Stimulated activated CD8-positive, alpha-beta memory T cell treated with anti-CD3 and anti-CD28 coated beads, Interleukin-12 subunit alpha, Interleukin-12 subunit beta, amount 100 ng/mL, for 24 hours (primary cell): ENCODE results near the gene ASPM.

ENCODE experiments used
- DNase-seq: peaks from one replicate; pipeline ENCODE4 v3.0.0-alpha.2; 2020; ENCODE audit errors: extremely low read depth

ASPM gene, protein sequence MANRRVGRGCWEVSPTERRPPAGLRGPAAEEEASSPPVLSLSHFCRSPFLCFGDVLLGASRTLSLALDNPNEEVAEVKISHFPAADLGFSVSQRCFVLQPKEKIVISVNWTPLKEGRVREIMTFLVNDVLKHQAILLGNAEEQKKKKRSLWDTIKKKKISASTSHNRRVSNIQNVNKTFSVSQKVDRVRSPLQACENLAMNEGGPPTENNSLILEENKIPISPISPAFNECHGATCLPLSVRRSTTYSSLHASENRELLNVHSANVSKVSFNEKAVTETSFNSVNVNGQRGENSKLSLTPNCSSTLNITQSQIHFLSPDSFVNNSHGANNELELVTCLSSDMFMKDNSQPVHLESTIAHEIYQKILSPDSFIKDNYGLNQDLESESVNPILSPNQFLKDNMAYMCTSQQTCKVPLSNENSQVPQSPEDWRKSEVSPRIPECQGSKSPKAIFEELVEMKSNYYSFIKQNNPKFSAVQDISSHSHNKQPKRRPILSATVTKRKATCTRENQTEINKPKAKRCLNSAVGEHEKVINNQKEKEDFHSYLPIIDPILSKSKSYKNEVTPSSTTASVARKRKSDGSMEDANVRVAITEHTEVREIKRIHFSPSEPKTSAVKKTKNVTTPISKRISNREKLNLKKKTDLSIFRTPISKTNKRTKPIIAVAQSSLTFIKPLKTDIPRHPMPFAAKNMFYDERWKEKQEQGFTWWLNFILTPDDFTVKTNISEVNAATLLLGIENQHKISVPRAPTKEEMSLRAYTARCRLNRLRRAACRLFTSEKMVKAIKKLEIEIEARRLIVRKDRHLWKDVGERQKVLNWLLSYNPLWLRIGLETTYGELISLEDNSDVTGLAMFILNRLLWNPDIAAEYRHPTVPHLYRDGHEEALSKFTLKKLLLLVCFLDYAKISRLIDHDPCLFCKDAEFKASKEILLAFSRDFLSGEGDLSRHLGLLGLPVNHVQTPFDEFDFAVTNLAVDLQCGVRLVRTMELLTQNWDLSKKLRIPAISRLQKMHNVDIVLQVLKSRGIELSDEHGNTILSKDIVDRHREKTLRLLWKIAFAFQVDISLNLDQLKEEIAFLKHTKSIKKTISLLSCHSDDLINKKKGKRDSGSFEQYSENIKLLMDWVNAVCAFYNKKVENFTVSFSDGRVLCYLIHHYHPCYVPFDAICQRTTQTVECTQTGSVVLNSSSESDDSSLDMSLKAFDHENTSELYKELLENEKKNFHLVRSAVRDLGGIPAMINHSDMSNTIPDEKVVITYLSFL (N-terminal part only)

DNA sequence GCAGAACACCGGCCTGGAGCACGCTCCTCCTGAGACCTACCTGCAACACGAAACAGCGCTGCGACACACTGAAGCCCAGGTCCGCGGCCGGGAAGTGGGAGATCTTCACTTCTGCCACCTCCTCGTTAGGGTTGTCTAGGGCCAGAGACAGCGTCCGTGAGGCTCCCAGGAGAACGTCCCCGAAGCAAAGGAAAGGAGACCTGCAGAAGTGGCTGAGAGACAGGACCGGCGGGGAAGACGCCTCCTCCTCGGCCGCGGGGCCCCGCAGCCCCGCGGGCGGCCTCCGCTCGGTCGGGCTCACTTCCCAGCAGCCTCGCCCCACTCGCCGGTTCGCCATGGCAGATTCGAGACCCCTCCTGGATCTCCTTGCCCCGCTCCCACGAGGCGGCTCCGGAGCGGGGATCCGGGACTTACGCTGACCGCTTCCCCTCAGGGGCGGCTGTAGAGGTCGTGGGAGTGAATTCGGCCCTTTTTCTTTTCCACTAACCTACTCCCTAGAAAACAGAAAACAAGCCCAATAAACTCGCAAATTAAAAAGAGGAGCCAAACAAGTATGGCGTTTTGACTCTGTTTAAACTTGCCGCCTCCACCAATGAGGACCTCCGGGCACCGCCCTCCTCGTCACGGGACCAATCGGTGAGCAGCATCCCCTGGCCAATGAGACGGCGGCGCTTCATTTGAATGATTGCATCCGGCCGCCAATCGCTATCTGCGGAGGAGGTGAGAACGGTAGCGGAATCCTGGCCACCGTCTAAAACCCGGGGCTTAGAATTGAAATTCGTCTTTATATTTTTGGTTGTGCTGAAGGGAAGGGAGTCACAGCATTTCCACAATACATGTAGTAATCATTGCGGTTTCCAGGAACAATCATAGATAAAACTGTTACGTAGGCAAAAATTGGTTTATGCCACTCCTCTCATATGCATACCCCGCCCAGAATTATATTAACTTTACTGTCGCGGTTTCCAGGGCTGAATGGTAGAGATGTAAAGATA lies at the start of gene ASPM:
Gene ASPM (minus strand): TSS at position 569 of the 995 bp plus-strand sequence. CDS start 232 bp downstream, at position 337.
- peak; percentile 85 for DNase-seq

DNA sequence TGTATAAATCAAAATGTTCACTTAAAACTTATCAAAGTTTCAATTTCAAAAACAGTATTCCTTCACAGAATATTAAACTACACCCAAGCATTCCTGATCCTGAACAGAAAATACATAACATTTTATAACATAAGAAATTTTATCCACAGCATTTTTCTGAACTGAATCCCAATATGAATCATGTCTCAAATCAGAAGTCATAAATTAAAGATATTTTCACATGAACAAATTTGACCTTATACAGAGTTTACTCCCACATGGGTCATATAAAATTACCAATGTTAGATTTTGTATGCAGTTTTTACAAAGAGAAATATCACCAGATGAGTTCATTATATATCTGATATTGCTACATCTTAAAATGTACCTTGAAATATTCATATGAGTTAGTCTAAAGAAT lies 48.6 kb upstream of the ASPM start:
- no peak for DNase-seq

DNA sequence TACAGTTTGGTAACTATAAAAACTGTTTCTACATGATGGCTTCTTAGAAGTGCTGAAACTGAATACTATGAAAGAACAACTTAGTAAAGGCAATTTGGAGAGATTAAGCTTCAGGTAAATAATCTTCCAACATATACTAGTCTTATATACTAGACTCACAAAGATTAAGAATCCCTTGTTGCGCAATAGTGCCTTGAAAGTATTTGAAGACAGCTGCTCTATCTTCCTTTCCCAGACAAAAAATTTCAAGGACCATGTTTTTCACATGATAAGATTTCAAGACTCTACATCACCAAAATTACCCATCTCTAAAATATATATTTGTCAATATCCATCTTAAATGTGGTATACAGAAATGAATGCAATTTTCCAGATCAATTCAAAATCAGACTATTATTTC lies 37.7 kb upstream of the ASPM start:
- DNase-seq, result no peak

GRCh38 chr1:197183195-197183748 lies 36.8 kb upstream of the ASPM start:
- no peak for DNase-seq

GRCh38 chr1:197182716-197183115 lies 36.2 kb upstream of the ASPM start:
- DNase-seq, result no peak

DNA sequence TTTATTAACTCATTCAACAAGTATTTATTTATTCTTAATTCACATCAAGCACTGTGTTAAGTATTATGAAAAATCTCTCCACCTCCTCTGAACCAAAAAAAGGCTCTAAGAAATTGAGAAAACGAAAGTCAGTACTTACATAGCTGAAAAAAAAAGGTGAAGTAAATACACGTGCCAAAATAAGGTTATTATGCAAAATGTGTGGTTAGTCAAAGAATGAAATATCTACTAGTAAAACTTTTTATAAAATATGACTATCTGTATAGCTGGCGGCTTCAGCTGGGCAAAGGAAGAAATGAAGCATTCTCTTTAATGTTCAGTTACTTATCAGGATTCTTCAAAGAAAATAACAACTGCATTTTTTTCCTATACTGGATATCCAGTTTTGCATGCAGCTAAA lies 35.5 kb upstream of the ASPM start:
- DNase-seq, result no peak

GRCh38 chr1:197180252-197180878 lies 33.9 kb upstream of the ASPM start:
- no peak for DNase-seq

DNA sequence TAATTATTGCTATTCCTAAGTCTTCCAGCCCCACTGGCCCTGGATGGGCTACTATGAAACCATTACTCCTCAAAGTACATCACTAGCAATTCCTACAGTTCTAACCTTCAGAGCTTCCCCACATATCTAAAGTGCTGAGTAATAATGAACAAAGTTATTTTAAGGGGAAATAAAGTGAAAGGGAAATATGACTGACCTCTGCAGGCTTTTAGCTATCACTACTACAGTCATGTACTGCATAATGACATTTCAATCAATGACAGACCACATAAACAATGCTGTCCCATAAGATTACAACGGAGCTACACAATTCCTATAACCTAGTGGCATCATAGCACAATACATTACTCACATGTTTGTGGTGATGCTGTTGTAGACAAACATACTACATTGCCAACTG lies 32.5 kb upstream of the ASPM start:
- no peak for DNase-seq

DNA sequence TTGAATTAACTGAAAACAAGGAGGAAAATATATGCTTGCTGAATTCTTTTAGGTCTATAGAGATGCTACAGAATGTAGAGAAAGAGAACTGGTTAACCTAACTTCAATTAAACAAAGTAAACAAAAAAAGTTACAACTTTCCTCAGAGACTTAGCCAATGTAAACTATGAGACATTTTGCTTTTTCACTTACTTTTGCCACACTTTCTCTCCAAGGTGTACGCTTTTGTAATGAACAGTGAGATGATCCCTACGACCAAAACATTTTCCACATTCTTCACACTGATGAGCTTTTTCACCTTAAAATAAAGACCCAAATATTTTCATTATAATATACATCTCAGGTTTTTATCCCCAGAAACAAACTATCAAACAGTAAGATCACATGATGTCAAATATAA lies 28.3 kb upstream of the ASPM start:
- DNase-seq, result no peak

DNA sequence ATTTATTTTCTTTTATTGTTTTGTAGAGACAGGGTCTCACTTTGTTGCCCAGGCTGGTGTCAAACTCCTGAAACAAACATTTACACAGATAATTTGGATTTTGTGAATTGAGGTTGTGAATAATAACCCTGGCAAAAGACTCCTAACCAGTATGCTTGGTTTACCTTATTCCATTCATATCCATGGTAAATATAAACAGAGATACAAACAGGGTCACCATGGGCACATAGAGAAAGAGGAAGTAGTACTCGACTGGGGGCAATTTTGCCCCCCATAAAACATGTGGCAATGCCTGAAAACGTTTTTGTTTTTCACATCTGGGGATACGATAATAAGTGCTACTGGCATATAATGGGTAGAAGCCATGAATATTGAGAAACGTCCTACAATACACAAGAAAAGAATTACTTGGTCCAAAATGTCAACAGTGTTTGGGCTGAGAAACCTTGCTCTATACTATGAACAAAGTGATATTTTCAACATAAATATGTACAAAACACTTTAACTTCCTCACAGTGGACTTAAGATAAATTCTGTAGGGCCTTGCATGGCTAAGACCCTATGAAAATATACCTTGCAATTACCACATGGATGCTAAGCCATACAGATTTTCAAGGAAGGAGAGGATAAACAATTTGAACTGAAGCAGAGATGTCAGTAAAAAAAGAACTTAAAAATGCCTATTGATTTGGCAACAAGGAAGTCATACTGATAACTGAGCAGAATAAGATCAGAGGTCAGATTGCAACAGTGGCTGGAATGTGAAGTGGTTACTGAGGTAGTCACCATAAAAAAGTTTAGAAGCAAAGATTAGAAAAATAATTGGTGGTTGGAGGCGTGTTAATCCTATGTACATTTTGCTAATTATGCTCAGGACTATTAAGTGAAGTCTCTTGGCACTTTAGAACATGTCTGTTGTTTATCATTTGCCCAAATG lies 27.4 kb upstream of the ASPM start:
- DNase-seq, result no peak

- DNase-seq, result no peak
Measured at GRCh38 chr1:197171531-197171930, 25.1 kb upstream of the ASPM start.

GRCh38 chr1:197170538-197170937 lies 24.1 kb upstream of the ASPM start:
- no peak for DNase-seq

DNA sequence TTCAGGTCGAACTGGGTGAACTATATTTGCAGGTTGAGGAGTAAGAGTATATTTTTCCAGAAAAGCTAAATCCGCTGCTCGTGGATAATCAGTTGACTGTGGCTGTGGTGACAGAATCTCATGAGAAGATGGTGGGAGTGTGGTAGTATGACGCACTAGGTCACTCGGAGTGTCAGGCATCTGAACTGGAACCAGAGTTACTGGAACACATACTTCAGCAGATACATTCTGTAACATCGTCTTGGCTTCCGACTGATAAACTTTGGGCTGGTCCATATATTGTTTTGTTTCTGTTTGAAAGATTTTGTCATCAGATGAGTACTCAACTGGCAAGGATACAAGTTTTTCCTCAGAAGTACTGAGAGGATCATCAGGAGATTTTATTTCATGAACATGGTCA lies 13.0 kb upstream of the ASPM start:
- no peak for DNase-seq

GRCh38 chr1:197156692-197157091 lies 10.2 kb upstream of the ASPM start:
- DNase-seq, result no peak

- DNase-seq, result no peak
Measured at GRCh38 chr1:197152662-197153061, 6.2 kb upstream of the ASPM start.

- no peak for DNase-seq
Measured at GRCh38 chr1:197151185-197151584, 4.7 kb upstream of the ASPM start.

GRCh38 chr1:197150336-197151005 lies 4.0 kb upstream of the ASPM start:
- no peak for DNase-seq

DNA sequence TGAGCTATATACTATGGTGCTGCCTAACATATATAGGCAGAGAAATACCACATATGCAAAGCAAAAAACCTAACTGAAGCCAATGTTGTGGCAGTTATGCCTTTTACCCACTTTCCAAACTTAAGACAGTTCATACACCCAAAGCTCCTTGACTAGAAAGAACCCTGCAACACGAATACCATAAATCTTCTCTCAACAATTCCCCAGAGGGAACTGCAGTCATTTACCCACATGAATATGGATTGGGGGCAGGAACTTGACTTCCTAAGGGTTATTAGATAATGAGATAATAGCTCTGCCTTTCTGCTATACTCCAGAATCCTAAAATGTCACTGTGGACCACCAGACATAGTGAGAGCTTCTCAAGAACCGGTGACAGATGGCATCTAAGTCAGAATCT lies 2.9 kb upstream of the ASPM start:
- no peak for DNase-seq
